ENCODE measurements around the gene MYO1D. TPM values are rescaled to one million over a fixed set of nuclear protein-coding genes. Genes with fewer than 3 reads are reported as not detected.

MYO1D gene
- total and polyA plus RNA-seq, 2 donors (not counting 1 experiment from before 2014, with no cell fraction given), result 5.4 to 26.7 TPM

DNA sequence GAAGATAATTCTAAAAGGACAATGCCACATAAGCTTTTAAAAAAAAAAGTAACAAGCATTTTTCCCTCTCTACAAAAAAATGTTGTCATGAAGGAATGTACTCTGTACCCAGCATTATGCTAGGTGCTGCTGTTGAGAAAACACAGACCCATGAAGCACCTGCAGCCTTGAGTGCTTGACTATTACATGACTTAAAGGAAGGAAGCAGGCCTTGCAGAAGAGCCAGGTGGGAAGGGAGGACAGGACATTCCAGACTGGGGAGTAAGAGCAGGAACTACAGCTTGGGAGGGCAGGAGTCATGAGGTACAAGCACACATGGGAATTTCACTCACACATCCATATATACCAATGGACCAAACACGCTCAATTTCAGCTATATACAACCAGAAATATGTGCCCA lies 3.8 kb downstream of the MYO1D start:
- intact Hi-C loops (cut with micrococcal nuclease), result loop anchor here (10.0 kb wide), 2 partner anchors 388 to 518 kb away; partner anchors contain the start of genes CDK5R1 and ZNF207

GRCh38 chr17:32871746-32872145 lies 5.2 kb downstream of the MYO1D start:
- H3K9ac ChIP-seq (ENCODE audit: low read length), result no peak overlapping the region
- ChIA-PET POLR2A (no interaction called here), CTCF (interaction anchor here (1.1 kb wide), 1 partner anchor 88 kb away, joined by 3 read pairs; no protein-coding TSS in a partner anchor)
- no peak for ATAC-seq (ENCODE audit: low read depth)
- no peak overlapping the region for H2AFZ ChIP-seq (ENCODE audit: insufficient read depth, low read depth, low read length, poor library complexity, severe bottlenecking)
- Mint-ChIP-seq H3K27ac (no peak overlapping the region), H3K27me3 (no peaks in the 10 kb centered on the region), H3K9me3 (ENCODE audit: insufficient read depth) (no peaks in the 10 kb centered on the region), H3K4me1 (peaks cover 23% of the 10 kb centered on the region), H3K4me3 (no peak overlapping the region)
- no peak overlapping the region for H3K4me3 ChIP-seq (ENCODE audit: control extremely low read depth in 1 of 5, extremely low read depth in 1 of 5, insufficient read depth in 1 of 5, low read depth in 2 of 5, low read length in 4 of 5)
- 78% methylated on average over 4 of the region's 5 CpGs for WGBS (ENCODE audit: insufficient coverage)
- H3K4me2 ChIP-seq (replicated peaks; ENCODE audit: low read depth, low read length, poor library complexity, severe bottlenecking), result no peak overlapping the region
- H3K27me3 ChIP-seq (replicated peaks in 1 of 4; ENCODE audit: control extremely low read depth in 1 of 4, control insufficient read depth in 3 of 4, insufficient read depth in 4 of 4, low read length in 3 of 4), result no peaks in the 10 kb centered on the region
- no peaks in the 10 kb centered on the region for H4K20me1 ChIP-seq (ENCODE audit: control insufficient read depth, insufficient read depth, low read length, poor library complexity, severe bottlenecking)
- no peak overlapping the region for H3K27ac ChIP-seq (ENCODE audit: low read length in 2 of 2)
- peaks cover 13 to 14% of the 10 kb centered on the region in 2 donors for H3K4me1 ChIP-seq (ENCODE audit: control insufficient read depth in 2 of 2, insufficient read depth in 2 of 2, low read length in 2 of 2)
- intact Hi-C loops (cut with micrococcal nuclease), result loop anchor here (10.0 kb wide), 2 partner anchors 387 to 517 kb away; partner anchors contain the start of genes CDK5R1 and ZNF207
- H3K79me2 ChIP-seq (ENCODE audit: control insufficient read depth, insufficient read depth, low read length), result peaks cover 6% of the 10 kb centered on the region
- DNase-seq, result no peak
- no peaks in the 10 kb centered on the region for H3K36me3 ChIP-seq (replicated peaks in 1 of 2; ENCODE audit: control extremely low read depth in 1 of 2, control insufficient read depth in 1 of 2, extremely low read depth in 1 of 2, insufficient read depth in 2 of 2, low read length in 1 of 2)
- peaks cover 0 to 2% (median 0%) of the 10 kb centered on the region in 3 donors for H3K9me3 ChIP-seq (ENCODE audit: control extremely low read depth in 1 of 3, control insufficient read depth in 2 of 3, insufficient read depth in 1 of 3, low read length in 2 of 3)
- TF ChIP-seq EZH2 (IDR thresholded peaks at IDR 0.05; ENCODE audit: borderline replicate concordance, insufficient read depth, low read depth, low read length, poor library complexity, severe bottlenecking) (no peak), CTCF (IDR thresholded peaks at IDR 0.05) (no peak)

More for the DNA sequence above, 3.8 kb downstream of the MYO1D start:
- Histone ChIP-seq H3K9me3 (ENCODE audit: control extremely low read depth in 1 of 3, control insufficient read depth in 2 of 3, insufficient read depth in 1 of 3, low read length in 2 of 3) (peaks cover 0 to 2% (median 0%) of the 10 kb centered on the region in 3 donors), H3K4me2 (replicated peaks; ENCODE audit: low read depth, low read length, poor library complexity, severe bottlenecking) (no peak overlapping the region), H3K4me1 (ENCODE audit: control insufficient read depth in 2 of 2, insufficient read depth in 2 of 2, low read length in 2 of 2) (peaks cover 19 to 22% of the 10 kb centered on the region in 2 donors), H3K9ac (ENCODE audit: low read length) (no peak overlapping the region), H4K20me1 (ENCODE audit: control insufficient read depth, insufficient read depth, low read length, poor library complexity, severe bottlenecking) (no peaks in the 10 kb centered on the region), H3K79me2 (ENCODE audit: control insufficient read depth, insufficient read depth, low read length) (peaks cover 6% of the 10 kb centered on the region), H3K27me3 (replicated peaks in 1 of 4; ENCODE audit: control extremely low read depth in 1 of 4, control insufficient read depth in 3 of 4, insufficient read depth in 4 of 4, low read length in 3 of 4) (no peaks in the 10 kb centered on the region), H2AFZ (ENCODE audit: insufficient read depth, low read depth, low read length, poor library complexity, severe bottlenecking) (no peak overlapping the region), H3K36me3 (replicated peaks in 1 of 2; ENCODE audit: control extremely low read depth in 1 of 2, control insufficient read depth in 1 of 2, extremely low read depth in 1 of 2, insufficient read depth in 2 of 2, low read length in 1 of 2) (no peaks in the 10 kb centered on the region), H3K4me3 (ENCODE audit: control extremely low read depth in 1 of 5, extremely low read depth in 1 of 5, insufficient read depth in 1 of 5, low read depth in 2 of 5, low read length in 4 of 5) (no peak overlapping the region), H3K27ac (ENCODE audit: low read length in 2 of 2) (no peak overlapping the region)
- Mint-ChIP-seq H3K9me3 (ENCODE audit: insufficient read depth) (no peaks in the 10 kb centered on the region), H3K4me3 (no peak overlapping the region), H3K27me3 (no peaks in the 10 kb centered on the region), H3K27ac (no peak overlapping the region), H3K4me1 (peaks cover 28% of the 10 kb centered on the region)
- no peak for TF ChIP-seq EZH2 (IDR thresholded peaks at IDR 0.05; ENCODE audit: borderline replicate concordance, insufficient read depth, low read depth, low read length, poor library complexity, severe bottlenecking)
- ATAC-seq (ENCODE audit: low read depth), result no peak
- 100% methylated on average over 1 of the region's 1 CpG for WGBS (ENCODE audit: insufficient coverage)
- CTCF ChIA-PET, result interaction anchor here (1.1 kb wide), 1 partner anchor 90 kb away, joined by 3 read pairs; no protein-coding TSS in a partner anchor
- POLR2A ChIA-PET, result no interaction called here
- no peak for DNase-seq
